A673 (cell line): Measurements from ENCODE around the gene CEMIP.

Experiments
- EZH2 ChIP-seq: fragments of 200-600 bp; sonication (generic); IDR thresholded peaks from 2 replicates; pipeline ENCODE4 v1.6.1; 2017; ENCODE audit warnings: borderline replicate concordance, low read depth, mild to moderate bottlenecking, mixed read lengths, antibody characterized with exemption, low read length; ENCODE audit not compliant: poor library complexity, severe bottlenecking
- TF ChIP-seq, protein P1 (sequence below): fragments of 300-800, 200-600 bp; sonication (generic); conservative IDR thresholded peaks from 2 replicates; pipeline ENCODE4 v1.5.1; 2017; ENCODE audit warnings: low read depth, mild to moderate bottlenecking, antibody characterized with exemption, low read length, moderate library complexity, mixed read lengths

DNA sequence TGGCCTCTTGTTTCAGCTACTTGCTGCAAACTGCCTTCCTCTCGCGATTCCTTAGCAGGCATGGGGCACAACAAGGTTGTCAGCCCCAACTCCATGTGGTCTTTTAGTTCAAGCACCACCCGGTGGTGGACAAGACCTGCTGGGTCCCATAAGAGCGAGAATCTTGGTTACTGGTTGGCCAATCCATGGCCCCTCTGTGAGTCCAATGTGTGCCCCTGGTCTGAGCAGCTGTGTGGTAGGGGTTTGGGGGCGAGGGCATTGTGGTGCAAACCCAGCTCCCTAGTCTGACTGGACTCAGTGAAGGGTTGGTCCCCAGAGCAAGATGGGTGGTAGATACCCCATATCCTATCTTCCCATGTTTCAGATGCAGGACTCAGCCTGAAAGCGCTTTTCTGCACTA is 161.7 kb downstream of the CEMIP start:
- TF ChIP-seq, protein P1, sequence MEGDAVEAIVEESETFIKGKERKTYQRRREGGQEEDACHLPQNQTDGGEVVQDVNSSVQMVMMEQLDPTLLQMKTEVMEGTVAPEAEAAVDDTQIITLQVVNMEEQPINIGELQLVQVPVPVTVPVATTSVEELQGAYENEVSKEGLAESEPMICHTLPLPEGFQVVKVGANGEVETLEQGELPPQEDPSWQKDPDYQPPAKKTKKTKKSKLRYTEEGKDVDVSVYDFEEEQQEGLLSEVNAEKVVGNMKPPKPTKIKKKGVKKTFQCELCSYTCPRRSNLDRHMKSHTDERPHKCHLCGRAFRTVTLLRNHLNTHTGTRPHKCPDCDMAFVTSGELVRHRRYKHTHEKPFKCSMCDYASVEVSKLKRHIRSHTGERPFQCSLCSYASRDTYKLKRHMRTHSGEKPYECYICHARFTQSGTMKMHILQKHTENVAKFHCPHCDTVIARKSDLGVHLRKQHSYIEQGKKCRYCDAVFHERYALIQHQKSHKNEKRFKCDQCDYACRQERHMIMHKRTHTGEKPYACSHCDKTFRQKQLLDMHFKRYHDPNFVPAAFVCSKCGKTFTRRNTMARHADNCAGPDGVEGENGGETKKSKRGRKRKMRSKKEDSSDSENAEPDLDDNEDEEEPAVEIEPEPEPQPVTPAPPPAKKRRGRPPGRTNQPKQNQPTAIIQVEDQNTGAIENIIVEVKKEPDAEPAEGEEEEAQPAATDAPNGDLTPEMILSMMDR, result no peak
- no peak for TF ChIP-seq EZH2
